Measurements from ENCODE around the gene DYNC1I1. TPM values are rescaled to one million over a fixed set of nuclear protein-coding genes. Genes with fewer than 3 reads are reported as not detected.

Gene DYNC1I1
- total RNA-seq, 1 donor from 2014 or later: 0.79 TPM

- Mint-ChIP-seq H3K4me1 (no peaks in the 10 kb centered on the region), H3K27ac (no peak overlapping the region), H3K36me3 (no peaks in the 10 kb centered on the region), H3K4me3 (no peak overlapping the region), H3K27me3 (ENCODE audit: insufficient read depth, low read depth) (peaks cover 4% of the 10 kb centered on the region), H3K9me3 (no peaks in the 10 kb centered on the region)
- no peak for DNase-seq (ENCODE audit: low spot score)
- H3K4me1 ChIP-seq: no peaks in the 10 kb centered on the region
- no peak overlapping the region for H3K4me3 ChIP-seq
- no peaks in the 10 kb centered on the region for H3K27me3 ChIP-seq
- no peaks in the 10 kb centered on the region for H3K79me2 ChIP-seq (ENCODE audit: low read depth)
- no peak overlapping the region for H3K4me2 ChIP-seq
- TF ChIP-seq CTCF (IDR thresholded peaks at IDR 0.05) (no peak), EZH2phosphoT487 (IDR thresholded peaks at IDR 0.05) (no peak), EZH2 (IDR thresholded peaks at IDR 0.05) (no peak)
- no peaks in the 10 kb centered on the region for H3K36me3 ChIP-seq
- H3F3A ChIP-seq (ENCODE audit: low read depth): no peaks in the 10 kb centered on the region
- H2AFZ ChIP-seq (replicated peaks): no peak overlapping the region
- H3K27ac ChIP-seq: no peak overlapping the region
- H3K9ac ChIP-seq: no peak overlapping the region
- no peaks in the 10 kb centered on the region for H4K20me1 ChIP-seq (ENCODE audit: low read depth)
- no peaks in the 10 kb centered on the region for H3K9me3 ChIP-seq (ENCODE audit: low read depth)
Measured at GRCh38 chr7:96017877-96018276, 245.5 kb downstream of the DYNC1I1 start.

DNA sequence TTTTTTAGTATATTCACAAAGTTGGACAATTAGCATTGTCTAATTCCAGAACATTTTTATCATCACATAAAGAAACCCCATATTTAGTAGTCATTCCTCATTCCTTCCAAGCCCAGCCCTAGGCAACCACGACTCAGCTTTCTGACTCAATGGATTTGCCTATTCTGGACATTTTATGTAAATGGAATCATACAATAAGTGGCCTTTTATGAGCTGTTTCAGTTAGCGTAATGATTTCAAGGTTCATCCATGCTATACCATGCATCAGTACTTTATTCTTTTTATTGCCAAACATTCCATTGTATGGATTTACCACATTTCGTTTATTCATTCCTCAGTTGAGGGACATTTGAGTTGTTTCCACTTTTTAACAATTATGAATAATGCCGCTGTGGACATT lies 249.2 kb downstream of the DYNC1I1 start:
- Histone ChIP-seq H3K4me3 (no peak overlapping the region), H3K27me3 (no peaks in the 10 kb centered on the region), H3F3A (ENCODE audit: low read depth) (no peaks in the 10 kb centered on the region), H3K79me2 (ENCODE audit: low read depth) (no peaks in the 10 kb centered on the region), H3K9ac (no peak overlapping the region), H4K20me1 (ENCODE audit: low read depth) (no peaks in the 10 kb centered on the region), H3K4me2 (no peak overlapping the region), H2AFZ (replicated peaks) (no peak overlapping the region), H3K4me1 (no peaks in the 10 kb centered on the region), H3K9me3 (ENCODE audit: low read depth) (no peaks in the 10 kb centered on the region), H3K27ac (no peak overlapping the region), H3K36me3 (no peaks in the 10 kb centered on the region)
- Mint-ChIP-seq H3K4me1 (no peaks in the 10 kb centered on the region), H3K27me3 (ENCODE audit: insufficient read depth, low read depth) (peaks cover 2% of the 10 kb centered on the region), H3K36me3 (no peaks in the 10 kb centered on the region), H3K27ac (no peak overlapping the region), H3K4me3 (no peak overlapping the region), H3K9me3 (no peaks in the 10 kb centered on the region)
- no peak for DNase-seq (ENCODE audit: low spot score)
- no peak for TF ChIP-seq EZH2 (IDR thresholded peaks at IDR 0.05)
- no peak for TF ChIP-seq EZH2phosphoT487 (IDR thresholded peaks at IDR 0.05)
- TF ChIP-seq CTCF (IDR thresholded peaks at IDR 0.05): no peak

- Histone ChIP-seq H3K4me3 (no peak overlapping the region), H3K4me1 (no peaks in the 10 kb centered on the region), H3K79me2 (ENCODE audit: low read depth) (no peaks in the 10 kb centered on the region), H3K4me2 (no peak overlapping the region), H4K20me1 (ENCODE audit: low read depth) (no peaks in the 10 kb centered on the region), H3K27me3 (no peaks in the 10 kb centered on the region), H3K9ac (no peak overlapping the region), H3F3A (ENCODE audit: low read depth) (no peaks in the 10 kb centered on the region), H2AFZ (replicated peaks) (no peak overlapping the region), H3K36me3 (no peaks in the 10 kb centered on the region), H3K27ac (no peak overlapping the region), H3K9me3 (ENCODE audit: low read depth) (no peaks in the 10 kb centered on the region)
- no peaks in the 10 kb centered on the region for H3K4me1 Mint-ChIP-seq
- H3K36me3 Mint-ChIP-seq: no peaks in the 10 kb centered on the region
- peaks cover 3% of the 10 kb centered on the region for H3K27me3 Mint-ChIP-seq (ENCODE audit: insufficient read depth, low read depth)
- DNase-seq (ENCODE audit: low spot score): no peak
- no peak overlapping the region for H3K27ac Mint-ChIP-seq
- TF ChIP-seq CTCF (IDR thresholded peaks at IDR 0.05) (no peak), EZH2phosphoT487 (IDR thresholded peaks at IDR 0.05) (no peak), EZH2 (IDR thresholded peaks at IDR 0.05) (no peak)
- H3K4me3 Mint-ChIP-seq: no peak overlapping the region
- H3K9me3 Mint-ChIP-seq: no peaks in the 10 kb centered on the region
Measured at GRCh38 chr7:96023387-96023786, 251.0 kb downstream of the DYNC1I1 start.
